Thyroid gland (tissue), 4 donors: ENCODE measurements around the gene ARL8B. TPM values are rescaled to one million over a fixed set of nuclear protein-coding genes. Genes with fewer than 3 reads are reported as not detected.

Source experiments
- DNase-seq, 2 donors: peaks; one replicate each; pipeline ENCODE4 v3.0.0-alpha.2; 2019
- H3K27ac ChIP-seq, 3 donors: fragments of 200-600 bp; sonication (generic); 1 replicate in 2 of 3; 2 replicates in 1 of 3; pipeline ENCODE4 v1.5.1; 2016 to 2019; ENCODE audit warnings: mild to moderate bottlenecking in 1 of 3, moderate library complexity in 1 of 3
- H3K27me3 ChIP-seq: fragments of 200-600 bp; sonication (generic); one replicate; pipeline ENCODE4 v1.5.1; 2019
- H3K36me3 ChIP-seq, 2 donors: fragments of 200-600 bp; sonication (generic); one replicate each; pipeline ENCODE4 v1.5.1; 2016 to 2019
- H3K4me1 ChIP-seq, 2 donors: fragments of 200-600 bp; sonication (generic); one replicate each; pipeline ENCODE4 v1.5.1; 2017 to 2019
- H3K4me3 ChIP-seq, 3 donors: fragments of 200-600 bp; sonication (generic); replicated peaks in 1 of 3; 1 replicate in 2 of 3; 2 replicates in 1 of 3; pipeline ENCODE4 v1.5.1; 2016; ENCODE audit warnings: mild to moderate bottlenecking in 1 of 3
- H3K9me3 ChIP-seq: fragments of 200-600 bp; sonication (generic); one replicate; pipeline ENCODE4 v1.5.1; 2017
- CTCF ChIP-seq, 6 experiments: fragments of 200-600 bp in 3 of 6; fragments of 450-650 bp in 3 of 6; sonication (generic) in 3 of 6; IDR thresholded peaks; one replicate each; pipeline ENCODE4 v1.5.1; 2016 to 2019; ENCODE audit warnings: antibody characterized with exemption in 6 of 6, mild to moderate bottlenecking in 2 of 6, inconsistent platforms in 1 of 6, moderate library complexity in 1 of 6
- POLR2A ChIP-seq, 2 donors: fragments of 450-650 bp; IDR thresholded peaks; one replicate each; pipeline ENCODE4 v1.6.1; 2017; ENCODE audit warnings: antibody characterized with exemption in 2 of 2, mild to moderate bottlenecking in 2 of 2, moderate library complexity in 1 of 2
- WGBS, 2 donors: methylation state at CpG; one replicate each; pipeline ENCODE4 v1.1.5; 2017; 5-methylcytosine and 5-hydroxymethylcytosine counted together
- intact Hi-C: fragments of 100-400 bp; cut with DNase I; formaldehyde crosslinking; loops from one replicate; pipeline ENCODE4 v1.15.1; 2023
- total RNA-seq, 4 donors: library from RNA; depleted of rRNA; stranded (reverse); fragments of >200 nt; gene quantifications; one replicate each; pipeline ENCODE4 v1.2.3, GENCODE V29; 2016

ARL8B gene
- total RNA-seq, 4 donors from 2014 or later, result 51.2 to 75.9 (median 65.3) TPM

DNA sequence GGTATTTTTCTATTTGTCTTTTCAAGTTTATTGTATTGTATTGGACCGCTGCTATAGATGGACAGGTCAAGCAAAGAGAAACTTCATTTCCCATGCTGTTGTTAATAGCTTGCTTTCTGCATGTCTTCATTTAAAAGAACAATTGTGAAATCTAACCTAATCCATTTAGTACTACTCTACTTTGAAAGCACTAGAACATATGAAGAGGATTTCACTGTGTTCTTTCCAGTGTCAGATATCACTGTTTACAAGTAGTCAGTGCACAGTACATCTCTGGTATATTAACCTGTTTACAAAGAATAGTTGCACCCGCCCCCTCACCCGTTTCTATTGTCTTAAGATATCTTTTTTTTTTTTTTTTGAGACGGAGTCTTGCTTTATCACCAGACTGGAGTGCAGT lies 43.6 kb downstream of the ARL8B start:
- TF ChIP-seq CTCF (IDR thresholded peaks at IDR 0.05) (no peak), POLR2A (IDR thresholded peaks at IDR 0.05) (no peak)

DNA sequence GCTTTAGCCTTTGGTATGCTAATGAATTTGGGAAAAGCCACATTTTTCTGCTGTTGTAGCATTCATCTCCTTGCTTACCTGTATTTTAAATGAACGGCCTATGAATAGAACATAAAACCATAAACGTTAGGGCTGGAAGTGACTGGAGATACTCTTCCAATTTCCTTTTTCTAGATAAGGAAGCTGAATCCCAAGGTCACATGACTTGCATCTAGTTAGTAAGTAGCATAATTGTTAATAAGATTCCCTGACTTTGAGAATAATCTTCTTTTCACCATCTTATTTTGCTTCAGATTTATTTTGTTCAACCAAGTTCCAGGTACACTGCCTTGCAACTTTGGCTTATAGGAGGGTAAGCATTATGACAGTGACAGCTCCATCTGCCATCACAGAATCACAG lies 44.8 kb downstream of the ARL8B start:
- TF ChIP-seq POLR2A (IDR thresholded peaks at IDR 0.05) (no peak), CTCF (IDR thresholded peaks at IDR 0.05) (no peak)
- Histone ChIP-seq H3K36me3 (peaks cover 10% of the 10 kb centered on the region in 2 donors), H3K27me3 (no peaks in the 10 kb centered on the region), H3K4me3 (no peak overlapping the region), H3K9me3 (no peaks in the 10 kb centered on the region), H3K4me1 (peaks cover 11 to 14% of the 10 kb centered on the region in 2 donors), H3K27ac (no peak overlapping the region)
- 77 to 84% methylated on average over 2 of the region's 2 CpGs for WGBS, 2 donors
- no peak for DNase-seq
- intact Hi-C loops, result no loop called here

More for the DNA sequence above, 43.6 kb downstream of the ARL8B start:
- no peaks in the 10 kb centered on the region for H3K27me3 ChIP-seq
- DNase-seq, result no peak
- peaks cover 16 to 25% of the 10 kb centered on the region in 2 donors for H3K4me1 ChIP-seq
- no peak overlapping the region for H3K27ac ChIP-seq
- H3K9me3 ChIP-seq, result no peaks in the 10 kb centered on the region
- H3K36me3 ChIP-seq, result no peaks in the 10 kb centered on the region
- 91 to 94% methylated on average over 4 of the region's 4 CpGs for WGBS, 2 donors
- intact Hi-C loops, result no loop called here
- H3K4me3 ChIP-seq, result no peak overlapping the region

DNA sequence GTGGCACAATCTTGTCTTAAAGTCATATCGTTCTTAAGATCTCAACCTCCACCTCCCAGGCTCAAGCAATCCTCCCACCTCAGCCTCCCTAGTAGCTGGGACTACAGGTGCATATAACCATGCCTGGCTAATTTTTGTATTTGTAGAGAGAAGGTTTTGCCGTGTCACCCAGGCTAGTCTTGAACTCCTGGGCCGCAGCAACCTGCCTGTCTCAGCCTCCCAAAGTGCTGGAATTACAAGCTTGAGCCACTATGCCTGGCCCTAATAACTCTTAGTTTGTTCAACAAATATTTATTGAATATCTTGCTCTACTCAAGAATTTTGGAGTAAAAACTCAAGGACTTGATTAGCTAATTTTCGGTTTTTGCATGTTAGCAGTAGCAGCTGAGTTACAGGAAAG lies 46.0 kb downstream of the ARL8B start:
- WGBS, 2 donors, result 95 to 96% methylated on average over 4 of the region's 4 CpGs
- Histone ChIP-seq H3K27me3 (no peaks in the 10 kb centered on the region), H3K4me3 (no peak overlapping the region), H3K36me3 (peaks cover 11 to 15% of the 10 kb centered on the region in 2 donors), H3K4me1 (peaks cover 4 to 7% of the 10 kb centered on the region in 2 donors), H3K27ac (no peak overlapping the region), H3K9me3 (no peaks in the 10 kb centered on the region)
- DNase-seq, result no peak
- TF ChIP-seq POLR2A (IDR thresholded peaks at IDR 0.05), result no peak
- TF ChIP-seq CTCF (IDR thresholded peaks at IDR 0.05), result no peak
- intact Hi-C loops, result no loop called here

DNA sequence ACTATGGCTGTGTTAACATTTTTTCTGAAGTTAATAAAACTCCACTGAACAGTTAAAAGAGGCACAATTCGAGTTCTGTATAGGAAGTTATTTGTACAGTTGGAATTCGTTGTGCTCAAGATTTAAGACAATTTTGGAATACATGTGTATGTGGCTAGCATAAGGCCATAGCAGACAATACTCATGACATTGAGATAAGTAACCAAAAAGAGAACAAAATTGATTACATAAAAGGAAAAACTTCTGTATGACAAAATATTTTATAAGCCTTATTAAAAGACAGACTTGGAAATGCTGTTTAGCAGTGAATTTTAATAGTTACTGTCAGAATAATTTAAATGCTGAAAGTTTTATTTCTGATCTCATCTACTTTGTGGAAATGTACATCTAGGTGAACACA lies 47.7 kb downstream of the ARL8B start:
- H3K4me3 ChIP-seq, result no peak overlapping the region
- intact Hi-C loops, result no loop called here
- peaks cover 22 to 30% of the 10 kb centered on the region in 2 donors for H3K36me3 ChIP-seq
- H3K27ac ChIP-seq, result no peak overlapping the region
- TF ChIP-seq POLR2A (IDR thresholded peaks at IDR 0.05) (no peak), CTCF (IDR thresholded peaks at IDR 0.05) (no peak)
- H3K27me3 ChIP-seq, result no peaks in the 10 kb centered on the region
- no peak for DNase-seq
- no peaks in the 10 kb centered on the region for H3K9me3 ChIP-seq
- H3K4me1 ChIP-seq, result peaks cover 4 to 7% of the 10 kb centered on the region in 2 donors
- 65 to 82% methylated on average over 2 of the region's 2 CpGs for WGBS, 2 donors

DNA sequence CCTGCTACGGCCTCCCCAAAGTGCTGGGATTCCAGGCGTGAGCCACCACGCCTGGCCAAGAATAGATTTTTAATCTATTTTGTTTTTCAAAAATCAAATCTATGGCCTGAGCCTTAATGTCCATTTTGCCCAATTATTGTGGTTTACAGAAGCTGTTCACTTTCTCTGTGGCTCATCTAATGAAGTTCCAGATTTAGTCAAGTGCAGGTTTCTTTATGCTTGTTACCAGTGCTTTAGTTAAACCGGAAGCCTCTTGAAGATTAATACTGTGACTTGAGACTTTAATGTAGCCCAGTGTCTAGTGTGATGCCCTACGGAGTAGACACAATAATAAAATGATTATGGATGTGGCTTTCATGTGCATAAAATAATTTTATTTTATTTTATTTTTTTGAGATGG lies 48.9 kb downstream of the ARL8B start:
- H3K9me3 ChIP-seq, result no peaks in the 10 kb centered on the region
- DNase-seq, result no peak
- no peaks in the 10 kb centered on the region for H3K27me3 ChIP-seq
- WGBS, 2 donors, result 84 to 85% methylated on average over 5 of the region's 5 CpGs
- intact Hi-C loops, result no loop called here
- H3K36me3 ChIP-seq, result peaks cover 29 to 38% of the 10 kb centered on the region in 2 donors
- H3K4me1 ChIP-seq, result peaks cover 4 to 7% of the 10 kb centered on the region in 2 donors
- TF ChIP-seq POLR2A (IDR thresholded peaks at IDR 0.05) (no peak), CTCF (IDR thresholded peaks at IDR 0.05) (no peak)
- no peak overlapping the region for H3K27ac ChIP-seq
- H3K4me3 ChIP-seq, result no peak overlapping the region
